Uterine smooth muscle cell (primary cell): ENCODE data around the gene GLYATL3. TPM values are rescaled to one million over a fixed set of nuclear protein-coding genes. Genes with fewer than 3 reads are reported as not detected.

ENCODE experiments used
- total RNA-seq: library from RNA; depleted of rRNA; stranded (reverse); fragments of >200 nt; gene quantifications from 2 replicates; pipeline ENCODE4 v1.2.3, GENCODE V29; 2014

GLYATL3 gene
- not detected in 2 replicates for total RNA-seq

GRCh38 chr6:49499623-49500022, at the start of gene GLYATL3:
GLYATL3 (plus strand) TSS chr6:49499923; CDS start chr6:49511991, 12,068 bp downstream.

DNA sequence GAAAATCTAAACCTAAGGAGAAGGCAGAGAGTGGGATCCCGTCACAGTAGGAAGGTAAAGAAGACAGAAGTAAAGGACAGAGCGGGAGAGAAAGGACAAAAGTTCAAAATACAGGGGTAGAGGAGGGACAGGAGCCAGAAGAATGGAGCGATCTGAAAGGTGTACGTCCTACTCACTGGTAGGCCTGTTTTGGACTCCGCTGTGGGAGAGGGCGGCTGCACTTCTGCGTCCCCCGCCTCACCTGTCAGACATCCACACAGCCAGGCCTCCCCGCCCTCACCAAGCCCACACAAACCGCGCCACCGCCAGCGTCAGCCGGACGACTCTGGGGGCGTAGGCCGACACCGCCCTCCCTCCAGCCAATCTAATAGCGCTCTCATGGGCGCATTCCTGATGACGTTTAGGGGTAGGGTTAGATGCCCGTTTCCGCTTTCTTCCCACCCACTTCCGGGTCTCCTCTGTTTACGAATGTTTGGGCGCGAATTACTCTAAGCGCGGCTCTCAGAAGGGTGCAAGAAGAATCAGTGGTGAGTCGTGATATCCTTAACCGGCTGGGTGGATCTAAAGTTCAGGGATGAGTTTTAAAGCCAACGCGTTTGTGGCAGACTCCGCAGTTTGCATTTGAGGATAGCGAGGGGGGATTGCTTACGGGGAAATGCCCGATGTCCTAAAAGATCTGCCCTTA, 36.7 kb upstream of the GLYATL3 start, which contains the start of the genes CENPQ and MMUT:
CENPQ (plus strand) TSS at position 444 of the 685 bp plus-strand sequence. CDS start 6,807 bp downstream, outside the sequence.
MMUT (minus strand) TSS at position 327 of the 685 bp plus-strand sequence. CDS start 3,787 bp downstream, outside the sequence.

GRCh38 chr6:49550492-49551077, 50.9 kb downstream of the GLYATL3 start, which contains the start of gene C6orf141:
C6orf141 (plus strand) TSS chr6:49550668; CDS start chr6:49550793, 125 bp downstream.

Other genes starting within 250 kb of the GLYATL3 start
- 26.2 and 27.9 TPM in 2 replicates for gene MMUT, start 36.7 kb upstream of the GLYATL3 start, total RNA-seq
- 9.6 and 32.3 TPM in 2 replicates for gene CENPQ, start 36.6 kb upstream of the GLYATL3 start, total RNA-seq
- gene C6orf141, start 50.7 kb downstream of the GLYATL3 start, total RNA-seq = 55.3 and 59.4 TPM in 2 replicates
- gene RHAG, start 136.9 kb downstream of the GLYATL3 start, total RNA-seq = not detected in 2 replicates
- not detected in 2 replicates for gene CRISP2, start 213.6 kb downstream of the GLYATL3 start, total RNA-seq
- gene CRISP3, start 244.5 kb downstream of the GLYATL3 start, total RNA-seq = not detected in 2 replicates